ENCODE data around the gene POT1. TPM values are rescaled to one million over a fixed set of nuclear protein-coding genes. Genes with fewer than 3 reads are reported as not detected.

The POT1 gene
- total RNA-seq, 1 experiment from 2014 or later, result 55.0 TPM

DNA sequence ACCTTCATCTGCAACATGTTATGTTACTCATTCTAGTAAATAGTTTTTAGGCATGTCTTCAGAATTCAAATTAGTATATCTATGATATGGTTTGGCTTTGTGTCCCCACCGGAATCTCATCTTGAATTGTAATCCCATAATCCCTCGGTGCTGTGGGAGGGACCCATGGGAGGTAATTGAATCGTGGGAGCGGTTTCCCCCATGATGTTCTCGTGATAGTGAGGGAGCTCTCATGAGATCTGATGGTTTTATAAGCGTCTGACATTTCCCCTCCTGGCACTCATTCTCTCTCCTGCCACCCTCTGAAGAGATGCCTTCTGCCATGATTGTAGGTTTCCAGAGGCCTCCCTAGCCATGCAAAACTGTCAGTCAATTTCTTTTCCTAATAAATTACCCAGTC lies 143.6 kb downstream of the POT1 start:
- DNase-seq (ENCODE audit: low read depth, low spot score), result no peak
- in situ Hi-C loops (cut with HindIII; ENCODE audit: low pct_unique_long_range_greater_than_20kb, low sequenced_read_pairs), result no loop called here

GRCh38 chr7:124784879-124785818 lies 144.5 kb downstream of the POT1 start:
- in situ Hi-C loops (cut with HindIII; ENCODE audit: low pct_unique_long_range_greater_than_20kb, low sequenced_read_pairs), result no loop called here
- peak; percentile 89 for DNase-seq (ENCODE audit: low read depth, low spot score)

GRCh38 chr7:124783271-124783670 lies 146.4 kb downstream of the POT1 start:
- in situ Hi-C loops (cut with HindIII; ENCODE audit: low pct_unique_long_range_greater_than_20kb, low sequenced_read_pairs), result no loop called here
- DNase-seq (ENCODE audit: low read depth, low spot score), result no peak

GRCh38 chr7:124781907-124782734 lies 147.5 kb downstream of the POT1 start:
- in situ Hi-C loops (cut with HindIII; ENCODE audit: low pct_unique_long_range_greater_than_20kb, low sequenced_read_pairs), result no loop called here
- DNase-seq (ENCODE audit: low read depth, low spot score), result no peak

DNA sequence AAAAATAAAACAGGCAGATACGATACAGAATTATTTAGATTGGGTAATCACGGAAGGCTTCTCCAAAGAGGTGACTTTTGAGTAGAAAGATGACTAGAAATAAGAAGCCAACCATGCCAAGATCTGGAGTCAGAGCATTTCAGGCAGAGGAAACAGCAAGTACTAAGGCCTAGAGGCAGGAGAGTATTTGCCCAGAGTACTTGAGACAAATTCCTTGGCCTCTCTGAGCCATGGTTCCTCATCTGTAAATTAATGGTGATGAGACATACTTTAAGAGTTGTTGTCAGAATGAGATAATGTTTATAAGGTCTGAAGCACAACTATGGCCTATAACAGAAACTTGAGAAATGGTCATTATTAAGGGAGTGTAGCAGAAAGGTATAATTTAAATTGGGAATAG lies 148.2 kb downstream of the POT1 start:
- in situ Hi-C loops (cut with HindIII; ENCODE audit: low pct_unique_long_range_greater_than_20kb, low sequenced_read_pairs), result no loop called here
- DNase-seq (ENCODE audit: low read depth, low spot score), result no peak

DNA sequence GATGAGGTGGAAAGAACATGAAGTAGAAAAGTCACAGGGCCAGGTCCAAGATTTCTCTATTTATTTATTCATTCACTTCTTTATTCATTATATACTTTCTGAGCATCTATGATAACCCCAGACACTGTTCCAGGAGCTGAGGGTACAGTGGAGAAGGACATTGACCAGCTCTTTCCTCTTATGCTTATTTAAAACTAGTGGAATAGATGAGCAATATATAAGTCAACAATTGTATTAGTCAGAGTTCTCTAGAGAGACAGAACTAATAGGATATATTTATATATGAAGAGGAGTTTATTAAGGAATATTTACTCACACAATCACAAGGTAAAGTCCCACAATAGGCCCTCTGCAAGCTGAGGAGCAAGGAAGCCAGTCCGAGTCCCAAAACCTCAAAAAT lies 149.0 kb downstream of the POT1 start:
- in situ Hi-C loops (cut with HindIII; ENCODE audit: low pct_unique_long_range_greater_than_20kb, low sequenced_read_pairs), result no loop called here
- no peak for DNase-seq (ENCODE audit: low read depth, low spot score)

DNA sequence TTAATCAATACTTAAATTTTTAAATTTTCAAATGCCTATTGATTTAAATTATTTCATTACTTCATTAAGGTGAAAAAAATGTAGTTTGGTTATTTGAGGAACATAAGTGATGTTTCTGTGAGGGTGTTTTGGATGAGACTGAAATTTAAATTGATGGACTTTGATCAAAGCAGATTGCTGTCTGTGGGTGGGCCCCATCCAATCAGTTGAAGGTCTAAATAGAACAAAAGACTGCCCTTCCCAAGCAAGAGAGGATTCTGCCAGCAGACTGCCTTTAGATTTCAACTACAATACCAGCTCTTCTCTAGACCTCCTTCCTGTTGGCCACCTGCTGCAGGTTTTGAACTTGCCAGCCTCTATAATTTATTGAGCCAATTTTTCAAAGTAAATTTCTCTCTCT lies 149.6 kb downstream of the POT1 start:
- in situ Hi-C loops (cut with HindIII; ENCODE audit: low pct_unique_long_range_greater_than_20kb, low sequenced_read_pairs), result no loop called here
- no peak for DNase-seq (ENCODE audit: low read depth, low spot score)

DNA sequence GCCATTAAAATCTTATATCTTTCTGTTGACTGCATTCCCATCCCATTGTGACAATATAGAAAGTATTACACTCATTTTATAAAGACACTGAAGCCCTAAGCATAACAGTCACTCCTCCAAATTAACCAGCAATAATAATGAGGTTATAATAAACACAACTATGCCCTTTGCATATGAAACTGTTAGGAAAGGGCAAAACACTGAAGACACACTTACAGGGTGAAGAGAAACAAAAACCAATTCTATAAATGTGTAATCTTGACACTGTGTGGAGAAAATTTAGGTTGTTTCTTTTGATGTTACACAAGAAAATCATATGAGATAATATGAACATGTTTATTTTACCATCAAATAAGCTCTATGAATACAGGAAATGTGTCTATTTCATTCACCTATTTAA lies 150.0 kb downstream of the POT1 start:
- no peak for DNase-seq (ENCODE audit: low read depth, low spot score)
- in situ Hi-C loops (cut with HindIII; ENCODE audit: low pct_unique_long_range_greater_than_20kb, low sequenced_read_pairs), result no loop called here

- in situ Hi-C loops (cut with HindIII; ENCODE audit: low pct_unique_long_range_greater_than_20kb, low sequenced_read_pairs), result no loop called here
- DNase-seq (ENCODE audit: low read depth, low spot score), result peak; percentile 72
Observed at GRCh38 chr7:124779194-124779593, 150.4 kb downstream of the POT1 start.

DNA sequence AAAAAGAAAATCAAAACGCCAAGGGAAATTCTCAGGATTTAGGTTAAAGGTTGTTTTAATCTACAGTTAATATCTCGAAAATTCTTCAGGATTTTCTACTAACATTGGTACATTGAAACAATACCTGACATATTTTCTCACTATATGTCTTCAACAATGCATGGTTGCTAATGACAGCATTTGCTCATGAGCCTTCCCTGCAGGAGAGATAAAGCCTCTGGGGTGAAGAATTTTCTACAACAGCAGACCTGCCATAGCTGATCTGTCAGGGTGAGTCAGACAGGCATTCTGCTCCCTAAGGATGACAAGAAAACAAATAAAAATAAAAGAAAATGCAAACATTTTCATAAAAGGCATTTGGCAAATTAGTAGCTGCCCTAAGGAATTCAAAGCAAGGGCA lies 152.4 kb downstream of the POT1 start:
- in situ Hi-C loops (cut with HindIII; ENCODE audit: low pct_unique_long_range_greater_than_20kb, low sequenced_read_pairs), result no loop called here
- DNase-seq (ENCODE audit: low read depth, low spot score), result peak; percentile 46

- in situ Hi-C loops (cut with HindIII; ENCODE audit: low pct_unique_long_range_greater_than_20kb, low sequenced_read_pairs), result no loop called here
- DNase-seq (ENCODE audit: low read depth, low spot score), result no peak
Observed at GRCh38 chr7:124776153-124776552, 153.5 kb downstream of the POT1 start.

DNA sequence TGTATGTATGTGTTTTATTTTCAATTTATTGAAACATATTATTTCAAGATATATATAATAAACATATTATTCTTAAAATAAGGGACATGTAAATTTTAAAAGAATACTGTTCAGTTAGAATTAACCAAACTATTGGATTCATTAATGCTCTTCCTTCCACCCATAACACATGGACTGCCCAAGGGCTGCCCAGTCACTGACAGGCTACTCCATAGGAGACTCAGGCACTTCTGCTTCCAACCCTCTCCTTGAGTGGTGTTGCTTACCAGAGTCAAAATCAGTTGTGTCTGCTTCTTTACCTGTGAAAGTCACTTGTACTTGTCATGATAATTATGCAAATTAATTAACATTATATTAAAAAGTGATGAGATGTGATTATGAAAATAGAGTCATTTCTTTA lies 154.2 kb downstream of the POT1 start:
- DNase-seq (ENCODE audit: low read depth, low spot score), result no peak
- in situ Hi-C loops (cut with HindIII; ENCODE audit: low pct_unique_long_range_greater_than_20kb, low sequenced_read_pairs), result no loop called here

GRCh38 chr7:124773938-124774337 lies 155.7 kb downstream of the POT1 start:
- in situ Hi-C loops (cut with HindIII; ENCODE audit: low pct_unique_long_range_greater_than_20kb, low sequenced_read_pairs), result no loop called here
- no peak for DNase-seq (ENCODE audit: low read depth, low spot score)

GRCh38 chr7:124773339-124773738 lies 156.3 kb downstream of the POT1 start:
- in situ Hi-C loops (cut with HindIII; ENCODE audit: low pct_unique_long_range_greater_than_20kb, low sequenced_read_pairs), result no loop called here
- DNase-seq (ENCODE audit: low read depth, low spot score), result no peak

Other genes with a start within 250 kb of the POT1 start
- gene GPR37, start 164.0 kb downstream of the POT1 start, total RNA-seq (2014; rRNA removed; shearing (Covaris generic)), result 18.4 and 21.6 TPM in 2 replicates